NOMO-1 treated with DMSO at 0.1 percent for 48 hours (cell line): Measurements from ENCODE around the gene WDR36.

ENCODE experiments used
- DNase-seq: peaks from one replicate; lab custom pipeline; 2025; ENCODE audit not compliant: unreplicated experiment; lab: John Stamatoyannopoulos, UW

Gene WDR36

DNA sequence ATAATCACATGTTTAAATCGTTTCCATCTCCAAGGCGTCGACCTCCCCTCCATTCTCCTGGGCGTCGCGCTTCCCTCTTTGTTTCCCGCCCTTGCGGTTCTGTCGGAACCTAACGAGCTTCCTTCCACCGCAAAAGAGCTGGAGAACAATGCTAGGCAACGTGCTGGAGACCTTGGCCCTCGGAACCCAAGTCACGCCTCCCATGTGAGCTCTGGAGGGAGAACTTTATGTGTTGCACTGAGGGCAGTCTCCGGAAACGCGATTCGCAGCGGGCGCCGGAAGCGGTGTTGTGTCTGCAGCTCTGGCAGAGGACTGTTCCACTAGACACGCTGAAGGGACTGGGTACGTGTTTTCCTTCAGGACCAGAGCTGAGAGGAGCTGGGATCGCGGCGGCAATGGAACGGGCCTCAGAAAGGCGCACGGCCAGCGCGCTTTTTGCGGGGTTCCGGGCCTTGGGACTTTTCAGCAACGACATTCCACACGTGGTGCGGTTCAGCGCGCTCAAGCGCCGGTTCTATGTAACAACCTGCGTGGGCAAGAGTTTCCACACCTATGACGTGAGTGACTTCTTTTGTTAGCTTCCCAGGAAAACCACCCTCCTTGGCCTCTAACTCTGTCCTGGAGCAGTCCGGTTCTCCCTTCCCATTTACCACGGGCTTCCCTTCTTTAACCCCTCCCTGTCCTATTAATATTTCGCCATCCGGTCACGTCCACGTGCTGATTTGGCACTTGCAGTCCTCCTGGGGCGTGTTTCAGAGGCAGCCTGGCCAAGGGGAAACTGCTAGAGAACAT lies at the start of gene WDR36:
Gene WDR36 (plus strand): TSS at position 287 of the 792 bp plus-strand sequence. CDS start 109 bp downstream, at position 396.
- peak; percentile 86 for DNase-seq

DNA sequence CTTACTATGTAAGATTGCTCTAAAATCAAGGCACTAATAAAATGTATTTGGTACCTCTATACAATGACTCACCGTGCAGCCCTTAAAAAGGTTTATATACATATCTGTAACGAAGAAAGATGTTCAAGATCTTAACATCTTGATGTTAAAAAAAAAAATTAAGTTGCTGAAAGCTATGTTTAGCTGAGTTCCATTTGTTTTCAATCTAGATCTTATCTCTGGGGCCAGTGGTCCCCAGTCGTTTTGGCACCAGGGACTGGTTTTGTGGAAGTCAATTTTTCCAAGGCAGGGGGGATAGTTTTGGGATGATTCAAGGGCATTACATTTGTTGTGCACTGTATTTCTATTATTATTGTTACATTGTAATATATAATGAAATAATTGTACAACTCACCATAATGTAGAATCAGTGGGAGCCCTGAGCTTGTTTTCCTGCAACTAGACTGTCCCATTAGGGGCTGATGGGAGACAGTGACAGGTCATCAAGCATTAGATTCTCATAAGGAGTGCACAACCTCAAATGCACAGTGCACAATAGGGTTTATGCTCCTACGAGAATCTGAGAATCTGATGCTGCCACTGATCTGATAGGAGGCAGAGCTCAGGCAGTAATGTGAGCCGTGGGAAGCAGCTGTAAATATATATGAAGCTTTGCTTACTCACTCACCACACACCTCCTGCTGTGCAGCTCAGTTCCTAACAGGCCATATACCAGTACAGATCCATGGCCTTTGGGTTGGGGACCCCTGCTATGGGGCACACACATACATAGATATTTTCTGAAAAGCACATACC lies 48.2 kb upstream of the WDR36 start:
- DNase-seq: no peak

DNA sequence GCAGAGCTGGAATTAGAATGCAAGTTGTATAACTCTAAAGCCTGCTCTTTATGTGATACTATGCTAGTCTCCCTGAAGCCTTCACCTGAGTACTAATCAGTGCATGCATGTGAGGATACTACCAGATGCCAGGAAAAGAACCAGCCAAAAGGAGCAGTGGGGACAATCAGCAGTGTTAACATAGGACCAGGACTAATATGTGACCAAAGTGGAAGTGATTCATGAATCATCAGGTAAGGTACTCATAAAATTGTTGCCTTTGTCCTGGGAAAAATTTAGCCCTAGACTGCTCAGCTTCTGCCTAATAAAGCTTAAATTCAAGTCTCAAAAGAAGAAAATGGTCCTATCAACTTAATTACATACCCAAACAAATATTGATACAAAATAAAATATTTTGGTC lies 34.1 kb upstream of the WDR36 start:
- DNase-seq: no peak

- DNase-seq: no peak
These were observed 32.0 kb upstream of the WDR36 start for GRCh38 chr5:111060169-111060568.

DNA sequence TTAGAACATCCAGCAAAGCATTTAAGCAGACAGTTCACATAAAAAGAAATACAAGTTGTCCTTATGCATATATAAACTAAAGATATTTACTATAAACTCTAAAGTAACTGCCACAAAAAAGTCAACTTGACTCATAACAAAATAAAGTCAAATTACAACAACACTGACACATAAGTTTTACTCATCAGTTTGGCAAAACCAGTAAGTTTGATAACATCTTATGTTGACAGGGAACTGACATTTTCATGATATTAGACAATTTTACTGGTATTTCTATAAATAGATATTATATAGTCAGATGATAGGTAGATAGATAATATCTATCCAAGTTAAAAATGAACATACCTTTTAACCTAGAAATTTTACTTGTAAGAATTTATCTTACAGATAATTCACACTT lies 30.5 kb upstream of the WDR36 start:
- DNase-seq: no peak

DNA sequence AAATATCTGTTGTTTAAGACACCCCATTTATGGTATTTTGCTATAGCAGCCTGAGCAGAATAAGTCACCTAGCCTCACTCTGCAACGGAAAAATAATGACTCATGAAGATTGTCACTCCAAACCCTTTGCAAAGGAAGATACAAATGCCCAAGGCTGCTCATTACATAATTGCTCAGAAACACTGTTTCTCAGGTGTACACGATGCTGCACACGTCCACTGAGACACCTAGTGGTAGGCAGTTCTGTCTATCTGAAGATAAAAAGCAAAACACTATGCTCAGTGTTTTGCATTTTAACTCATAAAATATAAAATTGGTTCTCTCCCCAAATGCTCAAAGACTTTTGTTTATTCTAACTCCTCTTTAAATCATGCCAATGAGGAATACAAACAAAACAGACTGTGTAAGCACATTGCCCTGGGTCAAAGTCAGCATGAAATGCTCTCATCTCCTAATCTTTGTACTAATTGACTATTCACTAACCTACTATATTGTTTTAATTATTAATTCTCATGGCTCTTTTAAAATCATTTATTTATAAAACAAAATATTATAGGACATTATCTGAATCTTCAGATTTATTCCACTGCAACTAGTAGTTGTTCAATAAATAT lies 28.3 kb upstream of the WDR36 start:
- peak; percentile 29 for DNase-seq

DNA sequence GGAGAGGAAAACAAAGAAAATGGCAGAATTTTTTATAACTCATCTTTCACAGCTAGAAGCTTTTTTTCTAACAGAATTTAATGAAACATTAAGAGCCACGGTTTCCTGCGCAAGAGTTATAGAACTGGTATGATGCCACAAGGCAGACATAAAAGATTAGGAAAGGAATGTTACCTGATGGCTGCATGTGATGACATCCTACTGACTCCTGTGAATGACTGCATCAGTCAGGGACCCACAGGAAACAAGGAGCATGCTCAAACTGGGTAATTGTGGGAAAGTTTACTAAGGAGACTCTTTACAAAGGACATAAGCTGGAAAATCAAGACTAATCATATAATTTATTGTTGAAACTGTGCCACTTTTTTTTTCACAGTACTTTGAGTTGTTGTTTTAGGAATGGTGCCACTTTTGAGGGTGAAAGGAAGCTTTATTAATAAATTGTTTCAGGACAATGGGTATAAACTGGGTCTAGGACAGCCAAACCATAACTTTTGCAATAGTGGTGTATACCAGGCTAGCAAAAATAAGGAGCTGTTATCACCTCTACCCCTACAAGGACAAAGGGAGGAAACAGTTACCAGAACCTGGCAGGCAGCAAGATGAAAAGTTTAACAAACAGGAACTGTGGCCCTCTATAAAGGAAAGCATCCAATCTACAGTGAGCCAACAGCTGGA lies 25.7 kb upstream of the WDR36 start:
- DNase-seq: no peak

GRCh38 chr5:111068213-111068612 lies 23.9 kb upstream of the WDR36 start:
- DNase-seq: no peak

DNA sequence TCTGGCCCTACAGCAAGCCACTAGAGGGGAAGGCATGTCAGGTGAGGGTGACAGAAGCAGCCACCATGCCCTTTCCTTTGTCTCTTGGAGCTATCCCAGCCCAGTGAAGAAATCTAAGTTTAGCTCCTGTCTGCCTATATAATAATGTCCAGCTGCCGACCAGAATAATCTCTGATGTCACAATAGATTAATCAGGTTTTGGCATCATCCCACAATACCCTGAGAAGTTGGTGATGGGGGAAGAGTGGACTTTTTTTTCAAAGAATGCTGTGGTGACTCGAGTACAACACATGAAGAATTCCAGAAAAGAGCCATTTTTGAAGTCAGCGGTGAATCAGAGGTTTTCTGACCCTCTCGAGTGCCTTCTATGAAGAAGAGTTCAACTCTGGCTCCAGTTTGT lies 22.3 kb upstream of the WDR36 start:
- DNase-seq: no peak

- no peak for DNase-seq
These were observed 21.6 kb upstream of the WDR36 start for GRCh38 chr5:111070272-111071134.

GRCh38 chr5:111071413-111071812 lies 20.7 kb upstream of the WDR36 start, which contains the start of gene TSLP:
TSS of gene TSLP (plus strand) at chr5:111071713. CDS start at chr5:111071891, 178 bp downstream.
- no peak for DNase-seq

DNA sequence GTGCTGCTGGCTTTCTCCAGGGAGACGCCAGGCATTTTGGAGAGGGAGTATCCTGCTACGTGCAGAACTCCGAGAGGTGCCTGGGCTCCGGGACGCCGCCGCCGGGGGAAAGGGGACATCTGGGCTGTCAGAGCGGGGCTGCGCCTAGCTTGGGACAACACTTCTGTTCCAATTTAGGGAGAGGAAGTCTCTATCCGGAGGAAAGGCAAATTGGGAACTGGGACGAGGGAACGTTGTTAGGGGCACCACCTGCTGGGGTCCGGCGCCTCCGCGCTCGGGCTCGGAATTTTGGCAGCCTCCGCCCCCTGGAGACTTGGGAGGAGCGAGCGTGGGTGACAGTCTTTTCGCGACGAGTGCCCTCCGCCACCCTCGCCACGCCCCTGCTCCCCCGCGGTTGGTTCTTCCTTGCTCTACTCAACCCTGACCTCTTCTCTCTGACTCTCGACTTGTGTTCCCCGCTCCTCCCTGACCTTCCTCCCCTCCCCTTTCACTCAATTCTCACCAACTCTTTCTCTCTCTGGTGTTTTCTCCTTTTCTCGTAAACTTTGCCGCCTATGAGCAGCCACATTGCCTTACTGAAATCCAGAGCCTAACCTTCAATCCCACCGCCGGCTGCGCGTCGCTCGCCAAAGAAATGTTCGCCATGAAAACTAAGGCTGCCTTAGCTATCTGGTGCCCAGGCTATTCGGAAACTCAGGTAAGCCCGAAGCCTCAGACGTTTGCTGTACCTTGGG lies 19.0 kb upstream of the WDR36 start:
- DNase-seq: peak; percentile 90

GRCh38 chr5:111074244-111074643 lies 17.9 kb upstream of the WDR36 start:
- DNase-seq: no peak

GRCh38 chr5:111075520-111075919 lies 16.6 kb upstream of the WDR36 start:
- DNase-seq: peak; percentile 45

GRCh38 chr5:111076091-111076490 lies 16.1 kb upstream of the WDR36 start:
- DNase-seq: peak; percentile 78

DNA sequence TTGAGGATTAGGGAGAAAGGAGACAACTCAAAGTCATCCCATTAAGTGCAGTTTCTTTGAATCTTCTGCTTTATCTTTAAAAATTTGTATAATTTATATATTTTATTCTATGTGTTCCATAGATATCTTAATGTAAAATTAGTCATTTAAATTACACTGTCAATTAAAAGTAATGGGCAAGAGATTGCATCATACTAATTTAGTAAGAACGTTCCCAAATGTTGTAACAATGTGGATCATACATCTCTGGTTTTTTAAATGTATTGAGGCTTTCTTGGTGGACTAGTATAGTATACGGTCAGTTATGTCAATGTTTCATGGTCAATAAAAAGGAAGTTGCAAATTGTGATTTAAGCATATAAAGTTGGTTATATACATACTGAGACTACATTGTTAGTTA lies 14.5 kb upstream of the WDR36 start:
- DNase-seq: peak; percentile 42

GRCh38 chr5:111079846-111080245 lies 12.3 kb upstream of the WDR36 start:
- DNase-seq: no peak

- peak; percentile 92 for DNase-seq
These were observed 8.8 kb upstream of the WDR36 start for GRCh38 chr5:111083323-111083722.

DNA sequence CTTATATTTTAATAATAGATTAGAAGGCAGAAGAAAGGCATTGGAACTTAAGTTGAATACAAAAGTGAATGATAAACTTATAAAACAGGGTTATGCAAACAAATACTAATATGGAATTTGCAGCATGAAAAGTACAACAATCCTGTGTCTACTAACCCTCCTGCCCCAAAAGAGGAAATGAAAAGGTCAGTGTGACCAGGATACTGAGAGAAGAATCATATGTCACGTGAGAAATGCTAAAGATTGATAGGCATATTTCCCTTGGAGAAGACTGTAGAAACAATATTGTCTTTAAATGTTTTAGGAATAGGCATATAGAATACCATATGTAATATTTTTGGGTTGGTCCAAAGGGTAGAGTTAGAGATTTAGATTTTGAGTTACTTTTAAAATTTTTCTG lies 3.8 kb downstream of the WDR36 start:
- no peak for DNase-seq
